Hematopoietic multipotent progenitor cell treated with erythropoietin and hydrocortisone succinate and interleukin-3 and kit ligand, for 17 days (in vitro differentiated cells): Measurements from ENCODE around the gene HOXC9.
A peak's percentile ranks its signal among the peaks of the same experiment; 100 is the strongest.

Experiments used
- DNase-seq: peaks from one replicate; pipeline ENCODE4 v3.0.0-alpha.2; 2015; ENCODE audit warnings: low spot score

HOXC9 gene

GRCh38 chr12:54028314-54029201, 28.6 kb downstream of the HOXC9 start, which contains the start of gene HOXC6:
Gene HOXC6, plus strand, starts transcription at chr12:54028440. Its CDS starts 82 bp downstream, at chr12:54028522.
- DNase-seq = no peak

DNA sequence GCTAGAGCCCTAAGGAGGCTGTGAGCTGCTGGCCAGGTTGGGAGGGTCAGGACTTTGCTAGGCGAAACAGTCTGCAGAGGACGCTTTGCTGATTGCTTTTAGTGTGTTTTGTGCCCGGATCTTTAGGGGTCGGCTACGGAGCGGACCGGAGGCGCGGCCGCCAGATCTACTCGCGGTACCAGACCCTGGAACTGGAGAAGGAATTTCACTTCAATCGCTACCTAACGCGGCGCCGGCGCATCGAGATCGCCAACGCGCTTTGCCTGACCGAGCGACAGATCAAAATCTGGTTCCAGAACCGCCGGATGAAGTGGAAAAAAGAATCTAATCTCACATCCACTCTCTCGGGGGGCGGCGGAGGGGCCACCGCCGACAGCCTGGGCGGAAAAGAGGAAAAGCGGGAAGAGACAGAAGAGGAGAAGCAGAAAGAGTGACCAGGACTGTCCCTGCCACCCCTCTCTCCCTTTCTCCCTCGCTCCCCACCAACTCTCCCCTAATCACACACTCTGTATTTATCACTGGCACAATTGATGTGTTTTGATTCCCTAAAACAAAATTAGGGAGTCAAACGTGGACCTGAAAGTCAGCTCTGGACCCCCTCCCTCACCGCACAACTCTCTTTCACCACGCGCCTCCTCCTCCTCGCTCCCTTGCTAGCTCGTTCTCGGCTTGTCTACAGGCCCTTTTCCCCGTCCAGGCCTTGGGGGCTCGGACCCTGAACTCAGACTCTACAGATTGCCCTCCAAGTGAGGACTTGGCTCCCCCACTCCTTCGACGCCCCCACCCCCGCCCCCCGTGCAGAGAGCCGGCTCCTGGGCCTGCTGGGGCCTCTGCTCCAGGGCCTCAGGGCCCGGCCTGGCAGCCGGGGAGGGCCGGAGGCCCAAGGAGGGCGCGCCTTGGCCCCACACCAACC, 29.8 kb downstream of the HOXC9 start:
- DNase-seq = no peak

GRCh38 chr12:54030442-54030801, 30.5 kb downstream of the HOXC9 start:
- DNase-seq = no peak

DNA sequence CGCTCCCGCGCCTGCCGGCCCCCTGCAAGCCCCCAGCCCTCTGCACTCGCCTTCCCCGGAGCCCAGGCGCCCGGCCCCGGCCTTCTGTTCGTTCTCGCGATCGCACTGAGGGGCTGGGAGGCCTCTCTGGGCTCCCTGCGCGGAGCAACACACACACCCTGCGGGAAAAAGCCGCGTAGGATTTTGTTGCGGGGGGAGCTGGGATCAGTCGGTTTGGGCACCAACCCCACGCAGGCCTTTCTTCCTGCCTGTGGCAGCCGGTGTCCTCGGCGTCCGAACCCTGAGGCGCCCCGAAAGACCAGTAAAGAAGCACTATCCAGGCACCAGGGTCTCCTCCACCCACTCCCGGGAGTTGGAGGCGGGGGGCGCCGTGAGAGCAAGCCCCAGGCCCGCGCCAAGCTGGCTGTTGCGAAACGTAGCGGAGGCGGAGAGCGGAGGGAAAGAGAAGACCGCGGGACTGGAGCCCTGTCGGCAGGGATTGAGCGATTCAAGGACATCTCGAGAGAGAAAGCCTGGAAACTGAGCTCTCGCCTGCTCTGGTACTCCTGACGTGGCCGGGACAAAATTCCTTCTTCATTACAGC, 31.0 kb downstream of the HOXC9 start:
- DNase-seq = no peak

GRCh38 chr12:54031480-54031879, 31.5 kb downstream of the HOXC9 start:
- no peak for DNase-seq

DNA sequence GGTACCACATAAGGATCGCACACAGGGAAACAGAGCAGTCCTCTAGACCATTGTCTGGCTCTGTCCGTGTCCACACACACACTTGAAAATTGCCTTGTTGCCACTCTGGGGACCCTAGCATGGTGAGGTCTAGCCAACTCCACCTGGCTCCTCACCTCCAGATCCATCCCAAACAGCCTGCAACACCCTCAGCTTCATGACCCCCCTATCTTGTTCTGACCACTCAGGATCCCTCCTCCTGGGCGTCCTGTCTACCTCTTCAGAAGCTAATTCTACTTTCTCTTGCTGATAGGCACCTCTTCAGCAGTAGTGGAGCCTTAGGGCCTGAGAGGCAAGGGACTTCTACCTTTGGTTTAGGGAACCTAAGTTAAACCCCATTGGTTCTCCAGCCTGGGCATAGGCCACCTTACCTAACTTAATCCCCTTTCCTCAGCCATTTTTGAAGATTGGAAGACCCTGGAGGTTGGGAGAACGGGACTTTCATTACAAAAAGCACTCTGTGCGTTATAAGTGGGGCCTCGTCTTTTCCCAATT, 32.2 kb downstream of the HOXC9 start:
- no peak for DNase-seq

- peak; percentile 58 for DNase-seq
Measured at GRCh38 chr12:54032627-54033100, 32.7 kb downstream of the HOXC9 start, which contains the start of gene HOXC5. Gene HOXC5, plus strand, starts transcription at chr12:54033050. Its CDS starts 73 bp downstream, at chr12:54033123.

GRCh38 chr12:54033106-54033979, 33.4 kb downstream of the HOXC9 start:
- DNase-seq = no peak

- DNase-seq = no peak
Measured at GRCh38 chr12:54033980-54034784, 34.2 kb downstream of the HOXC9 start.

DNA sequence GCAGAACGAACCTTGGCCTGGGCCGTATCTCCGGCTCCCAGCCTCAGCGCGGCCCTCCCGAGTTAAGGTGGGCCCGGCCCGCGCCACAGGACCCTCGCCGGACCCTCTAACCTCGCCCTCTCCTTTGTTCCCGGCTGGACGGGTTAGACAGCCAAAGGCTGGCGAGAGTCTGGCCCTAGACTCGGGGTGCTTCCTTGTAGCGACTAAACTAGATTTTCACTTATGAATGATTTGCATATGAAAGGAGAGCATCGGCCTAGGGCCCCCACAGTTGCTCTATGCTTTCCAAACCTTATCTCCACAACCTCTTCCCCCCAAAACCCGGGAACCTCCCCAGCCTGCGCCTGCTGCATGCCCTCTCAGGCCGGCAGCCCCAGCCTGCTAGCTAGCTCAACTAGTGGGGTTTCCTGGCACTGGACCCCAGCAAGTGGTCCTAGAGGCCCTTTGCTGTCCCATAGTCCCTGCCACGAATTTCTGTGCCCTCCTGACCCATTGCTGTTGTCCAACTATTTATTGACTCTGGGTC, 34.9 kb downstream of the HOXC9 start:
- DNase-seq = no peak

GRCh38 chr12:54035568-54036264, 35.8 kb downstream of the HOXC9 start:
- no peak for DNase-seq

GRCh38 chr12:54036620-54037359, 36.8 kb downstream of the HOXC9 start:
- no peak for DNase-seq

DNA sequence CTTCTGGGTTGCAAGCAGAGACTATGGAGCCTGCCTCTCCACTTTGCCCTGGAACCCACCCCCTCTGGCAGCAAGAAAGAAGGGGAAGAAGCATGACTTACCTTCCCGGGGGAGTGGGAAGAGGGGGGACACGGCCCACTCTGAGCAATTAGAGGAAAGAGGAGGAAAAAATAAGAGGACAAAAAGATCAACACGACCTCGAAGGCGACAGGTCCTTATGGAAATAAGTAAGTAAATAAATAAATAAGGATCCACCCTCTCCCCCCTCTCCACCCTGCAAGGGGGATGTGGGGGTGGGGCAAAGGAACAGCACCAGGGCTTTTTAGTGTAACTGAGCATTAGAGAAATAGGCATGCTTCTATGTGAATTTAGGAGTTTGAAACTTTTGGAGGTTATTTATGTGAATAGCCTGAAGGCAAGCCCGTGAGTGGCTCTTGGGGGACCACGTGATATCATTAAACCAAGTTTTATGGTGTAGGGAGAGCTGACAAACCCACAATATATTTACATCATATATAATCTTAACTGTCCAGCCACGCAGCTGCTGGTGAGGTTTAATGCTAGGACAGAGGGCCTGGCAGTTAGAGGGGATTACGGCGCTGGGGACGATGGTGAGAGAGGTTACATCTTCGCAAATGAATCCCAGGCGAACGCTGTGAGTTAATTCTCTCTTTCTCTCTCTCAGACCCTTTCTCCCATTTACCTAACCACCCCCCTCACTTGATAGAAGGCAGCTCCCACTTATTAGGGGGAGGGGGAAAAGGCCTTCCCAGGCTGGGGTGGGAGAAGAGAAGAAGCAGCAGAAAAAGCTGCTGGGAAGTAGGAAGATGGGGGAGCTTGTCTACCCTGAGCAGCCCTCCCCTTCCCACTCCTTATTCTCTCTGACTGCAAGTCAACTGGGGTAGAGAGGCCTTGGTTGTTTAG, 37.7 kb downstream of the HOXC9 start:
- DNase-seq = no peak

GRCh38 chr12:54038284-54038870, 38.4 kb downstream of the HOXC9 start:
- DNase-seq = no peak

DNA sequence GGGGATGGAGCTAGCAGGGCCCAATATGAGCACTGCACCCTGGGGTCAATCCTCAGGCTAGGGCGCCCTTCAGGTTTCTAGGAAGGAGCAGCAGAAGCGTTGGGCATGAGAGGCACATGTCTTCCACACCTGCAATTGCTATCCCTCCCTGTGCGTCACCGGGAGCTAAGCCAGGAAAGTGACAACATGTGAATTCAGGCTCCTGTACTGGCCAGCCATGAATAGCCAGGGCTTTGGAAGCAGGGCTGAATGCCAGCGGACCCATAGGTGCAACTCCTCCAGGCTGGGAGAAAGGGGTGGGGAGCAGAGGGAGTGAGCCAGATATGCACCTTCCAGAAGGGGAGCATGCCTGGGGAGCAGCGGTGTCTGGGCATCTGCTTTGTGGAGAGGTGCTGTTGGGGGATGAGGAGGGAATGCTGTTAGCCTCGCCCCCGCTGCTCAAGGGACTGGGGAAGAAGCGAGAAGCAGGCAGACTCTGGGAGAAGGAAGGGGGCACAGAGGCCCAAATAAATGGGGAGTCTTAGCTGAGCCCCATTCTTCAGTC, 39.0 kb downstream of the HOXC9 start:
- no peak for DNase-seq

- no peak for DNase-seq
Measured at GRCh38 chr12:54039417-54040147, 39.6 kb downstream of the HOXC9 start.
